HepG2 (cell line): Measurements from ENCODE around the gene ESPN. TPM values are rescaled to one million over a fixed set of nuclear protein-coding genes. Genes with fewer than 3 reads are reported as not detected.

Experiments
- ATAC-seq: fragments of 200-7000 bp; cut with Tn5 transposase; 3 replicates; pipeline ENCODE4 v1.9.1; 2020; ENCODE audit warnings: mild to moderate bottlenecking, moderate library complexity
- BruUV-seq: library from RNA; stranded (reverse); fragments of 400-500 nt; replicated peaks from 2 replicates; lab custom pipeline; 2021; lab: Mats Ljungman, UMichigan
- CTCF ChIA-PET: fragments of 300-600 bp; formaldehyde crosslinking; extraction: SDS; loops from one replicate; lab custom pipeline; 2021; ENCODE audit warnings: low total read pairs, inconsistent platforms, low intra/inter-chr PET ratio; lab: Yijun Ruan, JAX
- POLR2A ChIA-PET: fragments of 350-600 bp; sonication (Branson Sonifier 250); formaldehyde crosslinking; loops from one replicate; lab custom pipeline; 2020; ENCODE audit warnings: antibody characterized with exemption, inconsistent platforms; lab: Yijun Ruan, JAX
- DNase-seq: peaks from one replicate; pipeline ENCODE4 v3.0.0-alpha.2; 2015; ENCODE audit warnings: low spot score
- FAIRE-seq: peaks from 3 replicates; lab custom pipeline; 2011; peaks lifted over from hg19 to GRCh38; lab: Jason Lieb, UNC
- H2AFZ ChIP-seq: one replicate; pipeline ENCODE4 v1.6.1; 2011; ENCODE audit warnings: low read length, inconsistent platforms
- H3K27ac ChIP-seq: fragments of 300-600 bp; 3 replicates; pipeline ENCODE4 v1.8.0; 2011; ENCODE audit warnings: mixed run types, mild to moderate bottlenecking, mixed read lengths, low read length, inconsistent platforms; ENCODE audit not compliant: insufficient read depth; ENCODE audit errors: extremely low read length
- H3K27me3 ChIP-seq, 2 experiments: fragments of 200-600 bp in 1 of 2; 2 replicates in 1 of 2; 3 replicates in 1 of 2; pipeline versions ENCODE4 v1.6.0 to v1.8.0; 2011; ENCODE audit warnings: low read length in 2 of 2, mild to moderate bottlenecking in 2 of 2, moderate library complexity in 2 of 2, inconsistent platforms in 1 of 2; ENCODE audit not compliant: insufficient read depth in 2 of 2, control insufficient read depth in 1 of 2
- H3K36me3 ChIP-seq, 2 experiments: fragments of 200-600 bp in 1 of 2; replicated peaks in 1 of 2; 2 replicates in 1 of 2; 3 replicates in 1 of 2; pipeline versions ENCODE4 v1.5.1 to v1.8.0; 2011; ENCODE audit warnings: low read length in 2 of 2, inconsistent platforms in 1 of 2; ENCODE audit not compliant: insufficient read depth in 2 of 2, control insufficient read depth in 1 of 2
- H3K4me1 ChIP-seq: 2 replicates; pipeline ENCODE4 v1.5.1; 2012; ENCODE audit warnings: low read length, inconsistent platforms; ENCODE audit not compliant: insufficient read depth
- H3K4me2 ChIP-seq: 2 replicates; pipeline ENCODE4 v1.6.0; 2011; ENCODE audit warnings: low read depth, low read length, inconsistent platforms
- H3K4me3 ChIP-seq, 3 experiments: fragments of 200-600 bp in 1 of 3; sonication (generic), shearing (Covaris generic) in 1 of 3; replicated peaks in 1 of 3; 2 replicates each; pipeline ENCODE4 v1.5.1; 2011 to 2016; ENCODE audit warnings: low read length in 3 of 3, inconsistent platforms in 2 of 3, low read depth in 2 of 3, mild to moderate bottlenecking in 2 of 3, control low read depth in 1 of 3, mixed read lengths in 1 of 3; ENCODE audit not compliant: insufficient read depth in 1 of 3
- H3K79me2 ChIP-seq: one replicate; pipeline ENCODE4 v1.6.1; 2011; ENCODE audit warnings: low read length, inconsistent platforms; ENCODE audit not compliant: insufficient read depth
- H3K9ac ChIP-seq: 2 replicates; pipeline ENCODE4 v1.6.0; 2011; ENCODE audit warnings: mild to moderate bottlenecking, low read depth, low read length, inconsistent platforms; ENCODE audit not compliant: insufficient read depth
- H3K9me3 ChIP-seq: 2 replicates; pipeline ENCODE4 v1.5.1; 2012; ENCODE audit warnings: mild to moderate bottlenecking, low read length
- H4K20me1 ChIP-seq: 2 replicates; pipeline ENCODE4 v1.6.0; 2011; ENCODE audit warnings: inconsistent platforms, mild to moderate bottlenecking, low read length, moderate library complexity; ENCODE audit not compliant: insufficient read depth
- ELF4 ChIP-seq: sonication (generic); formaldehyde crosslinking; IDR thresholded peaks from 2 replicates; pipeline ENCODE4 v1.5.0; 2020; ENCODE audit warnings: missing genetic modification reagents, mild to moderate bottlenecking, moderate library complexity, borderline replicate concordance
- FOXC1 ChIP-seq: sonication (generic); formaldehyde crosslinking; IDR thresholded peaks from 2 replicates; pipeline ENCODE4 v1.8.0; 2022; ENCODE audit warnings: mild to moderate bottlenecking, missing genetic modification reagents, borderline replicate concordance
- MBD4 ChIP-seq: IDR thresholded peaks from 2 replicates; pipeline ENCODE4 v1.6.1; 2012; ENCODE audit warnings: low read length, inconsistent platforms, borderline replicate concordance
- NFYC ChIP-seq: IDR thresholded peaks from 2 replicates; pipeline ENCODE4 v1.6.1; 2016; ENCODE audit warnings: missing genetic modification reagents, missing compliant biosample characterization
- NR3C1 ChIP-seq: sonication (generic); formaldehyde crosslinking; IDR thresholded peaks from 2 replicates; pipeline ENCODE4 v1.4.0; 2020; ENCODE audit warnings: missing genetic modification reagents
- PAXIP1 ChIP-seq: sonication (generic); formaldehyde crosslinking; conservative IDR thresholded peaks from 2 replicates; pipeline ENCODE4 v1.4.0; 2020; ENCODE audit warnings: mild to moderate bottlenecking, missing genetic modification reagents, moderate library complexity
- SIX1 ChIP-seq: sonication (generic); formaldehyde crosslinking; IDR thresholded peaks from 2 replicates; pipeline ENCODE4 v1.4.0; 2020; ENCODE audit warnings: missing genetic modification reagents, borderline replicate concordance
- ZBTB49 ChIP-seq: sonication (generic); formaldehyde crosslinking; IDR thresholded peaks from 2 replicates; pipeline ENCODE4 v1.4.0; 2020; ENCODE audit warnings: missing genetic modification reagents, borderline replicate concordance
- ZNF550 ChIP-seq: sonication (generic); formaldehyde crosslinking; IDR thresholded peaks from 2 replicates; pipeline ENCODE4 v1.4.0; 2020; ENCODE audit warnings: mild to moderate bottlenecking, missing genetic modification reagents, borderline replicate concordance
- ZNF562 ChIP-seq: sonication (generic); formaldehyde crosslinking; IDR thresholded peaks from 2 replicates; pipeline ENCODE4 v1.8.0; 2022; ENCODE audit warnings: missing genetic modification reagents, borderline replicate concordance
- ZNF747 ChIP-seq: sonication (generic); formaldehyde crosslinking; IDR thresholded peaks from 2 replicates; pipeline ENCODE4 v1.8.1; 2023; ENCODE audit warnings: missing genetic modification reagents, mild to moderate bottlenecking, borderline replicate concordance
- ZNF773 ChIP-seq: sonication (generic); formaldehyde crosslinking; IDR thresholded peaks from 2 replicates; pipeline ENCODE4 v1.4.0; 2020; ENCODE audit warnings: missing genetic modification reagents, borderline replicate concordance
- WGBS: methylation state at CpG from one replicate; pipeline ENCODE4 v1.1.6; 2017; ENCODE audit warnings: low lambda C conversion rate; 5-methylcytosine and 5-hydroxymethylcytosine counted together
- in situ Hi-C: cut with HindIII; loops from 2 replicates; pipeline ENCODE4 v1.10.0; 2017; ENCODE audit warnings: low pct_unique_long_range_greater_than_20kb; ENCODE audit not compliant: extremely low pct_ligation_motif_present
- intact Hi-C: fragments of 100-400 bp; cut with micrococcal nuclease; formaldehyde crosslinking; loops from one replicate; pipeline ENCODE4 v1.10.0; 2022; ENCODE audit not compliant: unreplicated experiment
- polyA plus RNA-seq, 8 experiments: library from polyadenylated mRNA; depleted of rRNA in 3 of 8; stranded (reverse) in 7 of 8; unstranded in 1 of 8; fragments of >200 nt; fragmentation: Illumina TruSeq in 4 of 8; extraction: Trizol in 4 of 8; gene quantifications; 2 replicates each; pipeline versions ENCODE4 v1.2.1 to v1.2.3, GENCODE V29; 2011 to 2016; ENCODE audit warnings: low read depth in 4 of 8, missing spikeins in 1 of 8, mixed read lengths in 1 of 8; ENCODE audit not compliant: insufficient read depth in 1 of 8
- total RNA-seq, 5 experiments: library from RNA; depleted of rRNA; stranded (reverse); fragments of >200 nt; fragmentation: Illumina TruSeq; extraction: Trizol; gene quantifications; 2 replicates each; pipeline ENCODE4 v1.2.3, GENCODE V29; 2016; ENCODE audit warnings: low read depth in 1 of 5
- TF ChIP-seq, protein P1 (sequence below): IDR thresholded peaks from 2 replicates; pipeline ENCODE4 v1.6.1; 2018; ENCODE audit warnings: missing genetic modification reagents
- TF ChIP-seq, protein P2 (sequence below): sonication (generic); formaldehyde crosslinking; IDR thresholded peaks from 2 replicates; pipeline ENCODE4 v1.4.0; 2020; ENCODE audit warnings: mild to moderate bottlenecking, missing genetic modification reagents

ESPN gene
- total and polyA plus RNA-seq, 2 of the 13 experiments (the other 11 are each of a cell fraction or from before 2014, with no cell fraction given): 48.6 to 54.2 TPM

DNA sequence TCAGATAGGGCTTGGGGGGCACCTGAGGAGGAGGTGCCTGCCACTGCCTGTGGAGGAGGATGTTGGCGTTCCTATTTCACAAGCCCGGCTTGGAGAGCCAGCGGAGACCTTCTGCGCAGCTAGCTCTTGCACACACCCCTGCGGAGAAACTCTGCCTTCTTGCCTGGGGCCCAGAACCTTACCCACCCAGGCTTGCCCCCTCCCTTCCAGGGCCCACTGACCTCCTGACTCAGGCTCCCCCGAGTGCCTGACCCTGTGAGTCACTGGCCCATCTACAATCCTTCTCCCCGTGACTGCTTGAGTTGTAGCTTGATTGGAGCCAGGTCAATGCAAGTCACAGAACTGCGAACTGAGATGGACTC is 8.3 kb upstream of the ESPN start (continued):
- no peak for TF ChIP-seq ZNF562 (CRISPR knock-in tag)

GRCh38 chr1:6416906-6417305 is 7.7 kb upstream of the ESPN start:
- 0% methylated on average over 1 of the region's 5 CpGs for WGBS
- Histone ChIP-seq H3K27me3 (peaks cover 18 to 74% of the 10 kb centered on the region in 2 experiments), H3K4me2 (no peak overlapping the region), H3K36me3 (no peaks in the 10 kb centered on the region), H3K9me3 (no peaks in the 10 kb centered on the region), H3K9ac (no peak overlapping the region), H3K4me3 (no peak overlapping the region), H3K4me1 (peaks cover 49% of the 10 kb centered on the region), H3K79me2 (no peaks in the 10 kb centered on the region), H4K20me1 (no peaks in the 10 kb centered on the region), H2AFZ (no peak overlapping the region), H3K27ac (no peak overlapping the region)
- no TSS peak for BruUV-seq
- intact Hi-C loops (no loop called here), in situ Hi-C loops (loop anchor here (10.0 kb wide), 1 partner anchor 172 kb away; the partner anchor contains the start of gene HES3)
- POLR2A ChIA-PET: no interaction called here
- FAIRE-seq: no peak
- TF ChIP-seq MBD4 (no peak), ZNF747 (no peak), FOXC1 (CRISPR knock-in tag) (no peak), NFYC (CRISPR knock-in tag) (no peak), ZNF550 (no peak), ELF4 (CRISPR knock-in tag) (no peak), NR3C1 (no peak), ZBTB49 (CRISPR knock-in tag) (no peak), SIX1 (no peak), PAXIP1 (CRISPR knock-in tag) (no peak), ZNF773 (CRISPR knock-in tag) (no peak)
- TF ChIP-seq, protein P1, sequence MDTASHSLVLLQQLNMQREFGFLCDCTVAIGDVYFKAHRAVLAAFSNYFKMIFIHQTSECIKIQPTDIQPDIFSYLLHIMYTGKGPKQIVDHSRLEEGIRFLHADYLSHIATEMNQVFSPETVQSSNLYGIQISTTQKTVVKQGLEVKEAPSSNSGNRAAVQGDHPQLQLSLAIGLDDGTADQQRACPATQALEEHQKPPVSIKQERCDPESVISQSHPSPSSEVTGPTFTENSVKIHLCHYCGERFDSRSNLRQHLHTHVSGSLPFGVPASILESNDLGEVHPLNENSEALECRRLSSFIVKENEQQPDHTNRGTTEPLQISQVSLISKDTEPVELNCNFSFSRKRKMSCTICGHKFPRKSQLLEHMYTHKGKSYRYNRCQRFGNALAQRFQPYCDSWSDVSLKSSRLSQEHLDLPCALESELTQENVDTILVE: no peak
- TF ChIP-seq, protein P2, sequence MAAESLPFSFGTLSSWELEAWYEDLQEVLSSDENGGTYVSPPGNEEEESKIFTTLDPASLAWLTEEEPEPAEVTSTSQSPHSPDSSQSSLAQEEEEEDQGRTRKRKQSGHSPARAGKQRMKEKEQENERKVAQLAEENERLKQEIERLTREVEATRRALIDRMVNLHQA (CRISPR knock-in tag): no peak
- DNase-seq: no peak
- CTCF ChIA-PET: no interaction called here
- no peak for ATAC-seq
